ENCODE measurements around the gene OMD. TPM values are rescaled to one million over a fixed set of nuclear protein-coding genes. Genes with fewer than 3 reads are reported as not detected.

OMD gene
- total RNA-seq, 2 donors from 2014 or later = 3.6 to 6.5 TPM

DNA sequence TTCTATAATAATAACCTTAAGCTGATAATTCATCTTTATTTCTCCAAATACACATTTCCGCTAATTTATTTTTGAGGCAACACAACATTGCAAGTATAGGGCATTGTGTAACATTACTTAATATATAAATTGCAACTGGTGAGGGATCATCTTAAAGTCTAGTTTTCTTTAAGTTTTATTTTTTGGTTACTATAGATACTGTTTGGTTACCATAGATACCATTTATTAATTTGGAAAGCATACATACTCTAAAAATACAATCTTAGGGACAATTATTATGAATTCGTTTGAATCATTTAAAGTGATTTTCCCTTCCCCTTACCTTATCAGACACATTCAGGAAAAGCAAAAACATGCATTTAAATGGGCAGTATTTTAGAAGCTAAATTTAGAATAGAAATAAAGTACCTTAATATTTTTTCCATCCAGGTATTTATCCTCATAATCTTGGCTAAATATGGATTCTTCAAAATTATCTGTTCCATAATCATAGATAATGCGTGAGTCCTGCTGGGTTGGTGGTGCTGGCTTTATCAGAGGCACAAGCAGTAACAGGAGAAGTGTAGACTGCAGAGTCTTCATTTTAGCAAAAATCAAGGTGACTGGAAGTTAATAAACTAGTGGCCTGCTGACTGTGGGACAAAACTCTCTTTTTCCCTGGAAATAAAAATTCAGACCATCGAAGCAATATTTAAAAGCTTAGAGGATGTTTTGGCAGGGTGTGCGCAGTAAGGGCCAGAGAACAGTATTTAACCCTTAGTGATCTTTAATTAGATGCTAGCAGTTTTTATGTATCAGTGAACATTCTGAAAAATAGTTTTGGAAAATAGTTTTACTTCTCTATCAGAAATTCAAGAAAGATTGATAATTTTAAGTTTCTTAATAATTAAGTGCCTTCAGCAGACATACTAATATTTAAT lies 21.2 kb downstream of the OMD start:
- no peak for DNase-seq (ENCODE audit: low spot score)
- Histone ChIP-seq H3K27ac (peak overlapping the region in 1 of 2 donors; percentile 4), H3K27me3 (replicated peaks; ENCODE audit: insufficient read depth) (no peaks in the 10 kb centered on the region), H3K9me3 (no peaks in the 10 kb centered on the region), H3K36me3 (no peaks in the 10 kb centered on the region), H3K4me3 (peak overlapping the region in 1 of 2 donors; percentile 10), H3K4me1 (replicated peaks) (no peaks in the 10 kb centered on the region)
- WGBS = 55% methylated on average over 5 of the region's 5 CpGs
- intact Hi-C loops (cut with DNase I) = no loop called here
- TF ChIP-seq POLR2AphosphoS5 (IDR thresholded peaks at IDR 0.05) (no peak), POLR2A (IDR thresholded peaks at IDR 0.05) (no peak)
- TF ChIP-seq, protein P1, sequence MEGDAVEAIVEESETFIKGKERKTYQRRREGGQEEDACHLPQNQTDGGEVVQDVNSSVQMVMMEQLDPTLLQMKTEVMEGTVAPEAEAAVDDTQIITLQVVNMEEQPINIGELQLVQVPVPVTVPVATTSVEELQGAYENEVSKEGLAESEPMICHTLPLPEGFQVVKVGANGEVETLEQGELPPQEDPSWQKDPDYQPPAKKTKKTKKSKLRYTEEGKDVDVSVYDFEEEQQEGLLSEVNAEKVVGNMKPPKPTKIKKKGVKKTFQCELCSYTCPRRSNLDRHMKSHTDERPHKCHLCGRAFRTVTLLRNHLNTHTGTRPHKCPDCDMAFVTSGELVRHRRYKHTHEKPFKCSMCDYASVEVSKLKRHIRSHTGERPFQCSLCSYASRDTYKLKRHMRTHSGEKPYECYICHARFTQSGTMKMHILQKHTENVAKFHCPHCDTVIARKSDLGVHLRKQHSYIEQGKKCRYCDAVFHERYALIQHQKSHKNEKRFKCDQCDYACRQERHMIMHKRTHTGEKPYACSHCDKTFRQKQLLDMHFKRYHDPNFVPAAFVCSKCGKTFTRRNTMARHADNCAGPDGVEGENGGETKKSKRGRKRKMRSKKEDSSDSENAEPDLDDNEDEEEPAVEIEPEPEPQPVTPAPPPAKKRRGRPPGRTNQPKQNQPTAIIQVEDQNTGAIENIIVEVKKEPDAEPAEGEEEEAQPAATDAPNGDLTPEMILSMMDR (IDR thresholded peaks at IDR 0.05) = no peak

DNA sequence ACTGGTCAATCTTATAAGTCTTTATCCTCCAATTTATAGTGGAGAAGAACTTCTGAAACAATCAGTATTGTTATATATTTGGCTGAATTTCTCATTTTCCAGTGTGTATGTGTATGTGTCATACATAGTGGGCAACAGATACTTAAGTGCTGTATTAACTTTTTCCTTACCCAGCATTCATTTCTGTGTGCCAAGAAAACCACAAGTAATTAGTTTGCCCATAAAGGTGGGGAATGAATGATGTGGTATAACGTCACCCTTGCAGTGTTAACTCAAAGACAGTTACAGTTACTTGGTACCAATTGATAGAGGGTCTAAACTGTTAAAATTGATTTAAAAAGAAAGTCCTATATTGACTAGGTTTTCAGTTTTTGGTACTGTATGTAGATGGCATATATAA lies 21.9 kb downstream of the OMD start:
- no peak for DNase-seq (ENCODE audit: low spot score)
- no peaks in the 10 kb centered on the region for H3K36me3 ChIP-seq
- intact Hi-C loops (cut with DNase I) = no loop called here
- H3K9me3 ChIP-seq = no peaks in the 10 kb centered on the region
- H3K27ac ChIP-seq = no peak overlapping the region
- H3K4me3 ChIP-seq = no peak overlapping the region
- whole genome bisulfite sequencing = 63% methylated on average over 1 of the region's 1 CpG
- H3K4me1 ChIP-seq (replicated peaks) = no peaks in the 10 kb centered on the region
- TF ChIP-seq, protein P1 (IDR thresholded peaks at IDR 0.05) = no peak
- TF ChIP-seq POLR2AphosphoS5 (IDR thresholded peaks at IDR 0.05) (no peak), POLR2A (IDR thresholded peaks at IDR 0.05) (no peak)
- H3K27me3 ChIP-seq (replicated peaks; ENCODE audit: insufficient read depth) = no peaks in the 10 kb centered on the region

DNA sequence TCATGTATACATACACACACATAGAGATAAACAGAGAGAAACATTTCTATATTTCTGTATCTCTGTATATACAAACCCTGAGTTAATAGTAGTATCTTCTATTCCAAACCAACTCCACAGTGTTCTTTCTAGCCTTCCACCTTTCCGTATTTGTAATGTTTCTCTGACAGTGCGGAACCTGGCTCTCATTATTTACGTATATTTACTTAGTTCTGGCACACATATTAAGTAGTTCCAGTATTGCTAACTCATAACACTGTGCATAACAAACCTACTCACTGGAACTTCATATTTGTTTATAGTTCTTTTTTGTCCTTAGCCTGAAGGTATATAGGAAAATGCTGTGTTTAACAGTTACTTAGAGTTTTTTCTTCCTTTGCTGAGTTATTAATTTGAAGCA lies 26.4 kb downstream of the OMD start:
- Histone ChIP-seq H3K27me3 (replicated peaks; ENCODE audit: insufficient read depth) (no peaks in the 10 kb centered on the region), H3K4me1 (replicated peaks) (no peaks in the 10 kb centered on the region), H3K36me3 (no peaks in the 10 kb centered on the region), H3K9me3 (no peaks in the 10 kb centered on the region), H3K27ac (no peak overlapping the region), H3K4me3 (no peak overlapping the region)
- intact Hi-C loops (cut with DNase I) = no loop called here
- DNase-seq (ENCODE audit: low spot score) = no peak
- TF ChIP-seq POLR2A (IDR thresholded peaks at IDR 0.05) = no peak
- TF ChIP-seq, protein P1 (IDR thresholded peaks at IDR 0.05) = no peak
- TF ChIP-seq POLR2AphosphoS5 (IDR thresholded peaks at IDR 0.05) = peak; percentile 73
- 73% methylated on average over 3 of the region's 3 CpGs for WGBS

DNA sequence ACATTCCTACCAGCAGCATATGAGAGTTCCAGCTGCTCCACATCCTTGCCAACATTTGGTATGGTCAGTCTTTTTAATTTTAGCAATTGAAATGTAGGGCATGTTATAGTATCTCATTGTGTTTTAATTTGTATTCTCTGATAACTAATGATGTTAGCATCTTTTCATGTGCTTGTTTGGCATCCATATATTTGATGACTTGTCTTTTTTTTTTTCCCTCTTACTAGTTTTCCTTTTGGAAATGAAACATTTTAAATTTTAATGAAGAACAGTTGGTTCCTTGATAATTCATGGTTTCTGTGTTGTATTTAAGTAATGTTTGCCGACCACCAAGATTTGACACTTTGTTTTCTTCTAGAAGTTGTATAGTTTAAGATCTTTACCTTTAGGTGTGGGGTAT lies 28.7 kb downstream of the OMD start:
- 71% methylated on average over 1 of the region's 1 CpG for WGBS
- H3K36me3 ChIP-seq = no peaks in the 10 kb centered on the region

More for the DNA sequence above, 28.7 kb downstream of the OMD start:
- Histone ChIP-seq H3K27ac (no peak overlapping the region), H3K27me3 (replicated peaks; ENCODE audit: insufficient read depth) (no peaks in the 10 kb centered on the region), H3K9me3 (no peaks in the 10 kb centered on the region), H3K4me1 (replicated peaks) (no peaks in the 10 kb centered on the region), H3K4me3 (no peak overlapping the region)
- TF ChIP-seq POLR2A (IDR thresholded peaks at IDR 0.05) (no peak), POLR2AphosphoS5 (IDR thresholded peaks at IDR 0.05) (no peak)
- TF ChIP-seq, protein P1 (IDR thresholded peaks at IDR 0.05) = no peak
- intact Hi-C loops (cut with DNase I) = no loop called here
- DNase-seq (ENCODE audit: low spot score) = no peak

Data from prostate gland (tissue), 2 donors.